Gastroesophageal sphincter (tissue), 4 donors: ENCODE results near the gene TTN. TPM values are rescaled to one million over a fixed set of nuclear protein-coding genes. Genes with fewer than 3 reads are reported as not detected.

Experiments used
- ATAC-seq: fragments of 150-250 bp; one replicate; pipeline ENCODE4 v1.9.1; 2016; ENCODE audit warnings: mild to moderate bottlenecking, moderate library complexity
- H3K27ac ChIP-seq, 4 donors: fragments of 200-600 bp; sonication (generic) in 3 of 4; 1 replicate in 3 of 4; 2 replicates in 1 of 4; pipeline ENCODE4 v1.5.1; 2016 to 2019
- H3K27me3 ChIP-seq: fragments of 200-600 bp; sonication (generic); one replicate; pipeline ENCODE4 v1.5.1; 2019
- H3K36me3 ChIP-seq, 2 donors: fragments of 200-600 bp; sonication (generic); one replicate each; pipeline ENCODE4 v1.5.1; 2019; ENCODE audit warnings: control low read depth in 1 of 2
- H3K4me1 ChIP-seq, 3 donors: fragments of 200-600 bp; sonication (generic); 1 replicate in 2 of 3; 2 replicates in 1 of 3; pipeline ENCODE4 v1.5.1; 2016 to 2019; ENCODE audit warnings: control low read depth in 2 of 3
- H3K4me3 ChIP-seq, 2 donors: fragments of 200-600 bp; sonication (generic); one replicate each; pipeline ENCODE4 v1.5.1; 2019; ENCODE audit warnings: mild to moderate bottlenecking in 1 of 2, moderate library complexity in 1 of 2
- H3K9me3 ChIP-seq, 3 donors: fragments of 200-600 bp; sonication (generic); one replicate each; pipeline ENCODE4 v1.5.1; 2017 to 2019; ENCODE audit warnings: control low read depth in 2 of 3
- EP300 ChIP-seq: sonication (generic); formaldehyde crosslinking; IDR thresholded peaks from one replicate; pipeline ENCODE4 v1.6.1; 2017; ENCODE audit warnings: antibody characterized with exemption, mild to moderate bottlenecking
- POLR2A ChIP-seq, 2 donors: fragments of 450-650 bp; IDR thresholded peaks; one replicate each; pipeline ENCODE4 v1.6.1; 2017; ENCODE audit warnings: antibody characterized with exemption in 2 of 2, mild to moderate bottlenecking in 2 of 2, moderate library complexity in 1 of 2
- POLR2AphosphoS5 ChIP-seq: sonication (generic); formaldehyde crosslinking; IDR thresholded peaks from one replicate; pipeline ENCODE4 v1.6.1; 2017; ENCODE audit warnings: antibody characterized with exemption
- WGBS, 2 donors: methylation state at CpG; one replicate each; pipeline ENCODE4 v1.1.5; 2018; ENCODE audit warnings: low coverage in 1 of 2; 5-methylcytosine and 5-hydroxymethylcytosine counted together
- total RNA-seq, 4 donors: library from RNA; depleted of rRNA; stranded (reverse); fragments of >200 nt; gene quantifications; one replicate each; pipeline ENCODE4 v1.1.0, GENCODE V29; 2016
- TF ChIP-seq, protein P1 (sequence below), 4 experiments: fragments of 200-600 bp in 2 of 4; fragments of 450-650 bp in 2 of 4; sonication (generic) in 1 of 4; IDR thresholded peaks; one replicate each; pipeline ENCODE4 v1.5.1; 2017 to 2019; ENCODE audit warnings: antibody characterized with exemption in 4 of 4, mild to moderate bottlenecking in 2 of 4, moderate library complexity in 2 of 4

The TTN gene
- total RNA-seq, 4 donors from 2014 or later, result 5.0 to 12.8 (median 8.3) TPM

DNA sequence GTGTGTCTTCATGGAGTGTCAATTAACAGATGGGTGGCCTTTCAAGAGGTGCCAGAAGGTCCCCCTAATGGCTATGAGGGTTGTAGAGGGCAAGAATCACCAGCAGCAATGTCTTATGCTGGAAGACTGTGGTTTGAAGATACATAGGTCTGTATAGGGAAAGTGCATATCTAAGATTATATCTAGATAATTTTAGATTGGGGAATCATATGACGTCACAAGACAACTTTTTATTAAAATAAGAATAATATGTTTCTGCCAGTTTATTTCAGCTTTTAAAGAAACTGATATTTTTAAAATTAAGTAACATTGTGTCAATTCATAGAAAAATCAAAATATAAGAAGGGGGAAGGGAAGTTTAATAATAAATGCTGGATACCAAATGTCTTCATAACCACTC is 162.3 kb downstream of the TTN start:
- Histone ChIP-seq H3K9me3 (no peaks in the 10 kb centered on the region), H3K36me3 (peaks cover 0 to 4% of the 10 kb centered on the region in 2 donors), H3K27ac (no peak overlapping the region), H3K4me1 (no peaks in the 10 kb centered on the region), H3K4me3 (no peak overlapping the region), H3K27me3 (no peaks in the 10 kb centered on the region)
- TF ChIP-seq POLR2AphosphoS5, result no peak
- no peak for TF ChIP-seq POLR2A (IDR thresholded peaks at IDR 0.05)
- TF ChIP-seq EP300, result no peak
- TF ChIP-seq, protein P1, sequence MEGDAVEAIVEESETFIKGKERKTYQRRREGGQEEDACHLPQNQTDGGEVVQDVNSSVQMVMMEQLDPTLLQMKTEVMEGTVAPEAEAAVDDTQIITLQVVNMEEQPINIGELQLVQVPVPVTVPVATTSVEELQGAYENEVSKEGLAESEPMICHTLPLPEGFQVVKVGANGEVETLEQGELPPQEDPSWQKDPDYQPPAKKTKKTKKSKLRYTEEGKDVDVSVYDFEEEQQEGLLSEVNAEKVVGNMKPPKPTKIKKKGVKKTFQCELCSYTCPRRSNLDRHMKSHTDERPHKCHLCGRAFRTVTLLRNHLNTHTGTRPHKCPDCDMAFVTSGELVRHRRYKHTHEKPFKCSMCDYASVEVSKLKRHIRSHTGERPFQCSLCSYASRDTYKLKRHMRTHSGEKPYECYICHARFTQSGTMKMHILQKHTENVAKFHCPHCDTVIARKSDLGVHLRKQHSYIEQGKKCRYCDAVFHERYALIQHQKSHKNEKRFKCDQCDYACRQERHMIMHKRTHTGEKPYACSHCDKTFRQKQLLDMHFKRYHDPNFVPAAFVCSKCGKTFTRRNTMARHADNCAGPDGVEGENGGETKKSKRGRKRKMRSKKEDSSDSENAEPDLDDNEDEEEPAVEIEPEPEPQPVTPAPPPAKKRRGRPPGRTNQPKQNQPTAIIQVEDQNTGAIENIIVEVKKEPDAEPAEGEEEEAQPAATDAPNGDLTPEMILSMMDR (IDR thresholded peaks at IDR 0.05), result no peak
- 58 to 81% methylated on average over 1 of the region's 1 CpG for WGBS, 2 donors
- ATAC-seq, result no peak

DNA sequence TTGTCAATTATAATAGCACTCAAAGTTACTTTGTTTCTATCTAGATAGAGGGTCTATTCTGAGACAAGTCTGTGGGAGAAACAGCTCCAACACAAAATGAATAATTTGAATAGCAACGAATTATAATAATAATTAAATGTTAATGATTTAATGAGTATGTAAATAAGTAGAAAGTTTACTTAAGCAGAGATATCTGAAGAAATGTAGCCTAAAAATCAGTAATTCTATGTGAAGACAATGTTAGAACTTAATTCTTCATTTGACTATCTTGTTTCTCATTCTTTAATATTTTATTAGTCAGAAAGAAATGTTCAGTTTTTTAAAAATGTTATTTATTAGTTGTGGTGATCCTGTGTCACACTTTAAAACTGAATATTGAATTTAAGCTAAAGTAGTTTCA is 165.7 kb downstream of the TTN start:
- no peaks in the 10 kb centered on the region for H3K27me3 ChIP-seq
- no peak for ATAC-seq
- H3K9me3 ChIP-seq, result no peaks in the 10 kb centered on the region
- no peaks in the 10 kb centered on the region for H3K4me1 ChIP-seq
- TF ChIP-seq POLR2A (IDR thresholded peaks at IDR 0.05) (no peak), EP300 (no peak), POLR2AphosphoS5 (no peak)
- TF ChIP-seq, protein P1 (IDR thresholded peaks at IDR 0.05), result no peak
- 20 to 38% methylated on average over 1 of the region's 1 CpG for WGBS, 2 donors
- H3K36me3 ChIP-seq, result peaks cover 0 to 4% of the 10 kb centered on the region in 2 donors
- no peak overlapping the region for H3K27ac ChIP-seq
- H3K4me3 ChIP-seq, result no peak overlapping the region

DNA sequence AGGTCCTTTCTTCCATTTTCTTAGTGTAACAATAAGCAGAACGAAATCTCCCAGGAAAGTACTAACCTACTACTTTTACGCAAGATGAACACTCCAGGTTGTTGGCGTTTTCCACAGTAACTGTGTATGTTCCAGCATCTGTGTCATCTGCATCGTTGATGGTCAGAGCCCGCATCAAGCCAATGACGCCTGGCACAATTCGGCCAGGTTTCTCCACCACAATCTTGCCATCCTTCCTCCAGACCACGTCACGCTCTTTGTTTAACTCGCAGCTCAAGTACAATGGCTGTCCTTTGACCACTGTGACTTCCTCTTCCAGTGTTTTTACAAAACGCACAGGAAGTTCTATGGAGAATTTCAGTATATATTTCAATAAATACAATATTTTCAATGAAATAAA is 171.3 kb downstream of the TTN start:
- Histone ChIP-seq H3K9me3 (no peaks in the 10 kb centered on the region), H3K27ac (no peak overlapping the region), H3K4me1 (no peaks in the 10 kb centered on the region), H3K27me3 (no peaks in the 10 kb centered on the region), H3K4me3 (no peak overlapping the region), H3K36me3 (no peaks in the 10 kb centered on the region)
- 89 to 91% methylated on average over 6 to 11 of the region's 11 CpGs for WGBS, 2 donors
- no peak for ATAC-seq
- TF ChIP-seq POLR2AphosphoS5 (no peak), EP300 (no peak), POLR2A (IDR thresholded peaks at IDR 0.05) (no peak)
- TF ChIP-seq, protein P1 (IDR thresholded peaks at IDR 0.05), result no peak

DNA sequence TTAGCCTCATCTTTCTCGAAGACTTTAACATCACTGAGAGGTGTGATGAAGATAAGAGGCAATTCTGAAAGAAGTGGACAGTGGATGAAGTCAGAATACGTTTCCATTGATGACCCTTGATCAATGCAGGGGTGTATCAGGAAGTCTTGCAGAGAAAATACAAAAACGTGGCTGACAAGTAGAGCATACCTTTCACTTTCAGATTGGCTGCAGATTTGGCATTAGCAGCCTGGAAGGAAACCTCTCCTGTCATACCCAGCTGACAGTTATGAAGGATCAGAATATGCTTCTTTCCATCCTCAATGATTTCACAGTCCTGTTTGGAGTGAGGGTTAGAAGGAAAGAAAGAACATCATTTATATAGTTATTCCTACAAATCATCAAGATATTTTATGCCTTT is 174.5 kb downstream of the TTN start:
- 64 to 72% methylated on average over 3 of the region's 3 CpGs for WGBS, 2 donors
- no peak for TF ChIP-seq EP300
- TF ChIP-seq, protein P1 (IDR thresholded peaks at IDR 0.05), result no peak
- TF ChIP-seq POLR2A (IDR thresholded peaks at IDR 0.05), result no peak
- TF ChIP-seq POLR2AphosphoS5, result no peak
- no peak for ATAC-seq
- Histone ChIP-seq H3K36me3 (no peaks in the 10 kb centered on the region), H3K27ac (no peak overlapping the region), H3K4me3 (no peak overlapping the region), H3K9me3 (no peaks in the 10 kb centered on the region), H3K27me3 (no peaks in the 10 kb centered on the region), H3K4me1 (no peaks in the 10 kb centered on the region)

DNA sequence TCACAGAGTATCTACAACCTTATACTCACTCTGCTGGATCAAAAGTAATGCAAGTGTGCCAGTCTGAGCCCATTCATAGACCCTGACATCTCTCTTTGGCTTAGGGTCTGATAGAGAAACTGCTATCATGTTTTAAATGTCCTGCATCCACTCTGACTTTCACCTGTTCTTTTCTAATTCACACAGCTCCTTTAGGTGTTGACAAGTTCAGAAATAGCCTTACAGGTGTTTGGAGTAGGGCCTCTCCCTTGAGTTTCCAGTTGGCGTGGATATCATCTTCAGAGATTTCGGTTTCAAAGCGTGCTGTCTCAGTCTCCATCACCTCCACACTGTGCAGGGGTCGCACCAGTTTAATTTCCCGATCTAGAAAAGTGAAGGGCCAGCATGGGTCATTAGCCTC is 176.6 kb downstream of the TTN start:
- H3K4me3 ChIP-seq, result no peak overlapping the region
- ATAC-seq, result no peak
- no peaks in the 10 kb centered on the region for H3K36me3 ChIP-seq
- H3K4me1 ChIP-seq, result no peaks in the 10 kb centered on the region
- no peaks in the 10 kb centered on the region for H3K27me3 ChIP-seq
- TF ChIP-seq EP300 (no peak), POLR2AphosphoS5 (no peak), POLR2A (IDR thresholded peaks at IDR 0.05) (no peak)
- TF ChIP-seq, protein P1 (IDR thresholded peaks at IDR 0.05), result no peak
- H3K9me3 ChIP-seq, result no peaks in the 10 kb centered on the region
- WGBS, 2 donors, result 91% methylated on average over 5 of the region's 5 CpGs
- H3K27ac ChIP-seq, result no peak overlapping the region
